NT2/D1 (cell line): Measurements from ENCODE around the gene ACIN1.

Experiments used
- DNase-seq: peaks from one replicate; pipeline ENCODE4 v3.0.0-alpha.2; 2011; ENCODE audit warnings: low read depth, low spot score
- H3K27me3 ChIP-seq: 2 replicates; pipeline ENCODE4 v1.6.0; 2011; ENCODE audit warnings: mild to moderate bottlenecking; ENCODE audit not compliant: insufficient read length, insufficient read depth
- H3K36me3 ChIP-seq: 2 replicates; pipeline ENCODE4 v1.6.1; 2011; ENCODE audit warnings: mild to moderate bottlenecking, low read length, mixed read lengths; ENCODE audit not compliant: insufficient read depth, insufficient read length
- H3K4me1 ChIP-seq: 2 replicates; pipeline ENCODE4 v1.5.1; 2011; ENCODE audit not compliant: insufficient read depth, insufficient read length
- H3K4me3 ChIP-seq: 2 replicates; pipeline ENCODE4 v1.5.1; 2011; ENCODE audit warnings: low read depth; ENCODE audit not compliant: insufficient read length
- H3K9ac ChIP-seq: 2 replicates; pipeline ENCODE4 v1.6.0; 2011; ENCODE audit warnings: low read depth; ENCODE audit not compliant: insufficient read length
- H3K9me3 ChIP-seq: 2 replicates; pipeline ENCODE4 v1.5.1; 2011; ENCODE audit warnings: mild to moderate bottlenecking, low read length; ENCODE audit not compliant: insufficient read depth
- SUZ12 ChIP-seq: IDR thresholded peaks from 2 replicates; pipeline ENCODE4 v1.6.1; 2011; ENCODE audit not compliant: insufficient read length, insufficient read depth; ENCODE audit errors: extremely low read depth
- YY1 ChIP-seq: IDR thresholded peaks from 2 replicates; pipeline ENCODE4 v1.6.1; 2011; ENCODE audit not compliant: insufficient read length, insufficient read depth
- ZNF274 ChIP-seq: IDR thresholded peaks from 2 replicates; pipeline ENCODE4 v1.6.1; 2011; ENCODE audit warnings: mild to moderate bottlenecking, low read depth, low read length

Gene ACIN1

DNA sequence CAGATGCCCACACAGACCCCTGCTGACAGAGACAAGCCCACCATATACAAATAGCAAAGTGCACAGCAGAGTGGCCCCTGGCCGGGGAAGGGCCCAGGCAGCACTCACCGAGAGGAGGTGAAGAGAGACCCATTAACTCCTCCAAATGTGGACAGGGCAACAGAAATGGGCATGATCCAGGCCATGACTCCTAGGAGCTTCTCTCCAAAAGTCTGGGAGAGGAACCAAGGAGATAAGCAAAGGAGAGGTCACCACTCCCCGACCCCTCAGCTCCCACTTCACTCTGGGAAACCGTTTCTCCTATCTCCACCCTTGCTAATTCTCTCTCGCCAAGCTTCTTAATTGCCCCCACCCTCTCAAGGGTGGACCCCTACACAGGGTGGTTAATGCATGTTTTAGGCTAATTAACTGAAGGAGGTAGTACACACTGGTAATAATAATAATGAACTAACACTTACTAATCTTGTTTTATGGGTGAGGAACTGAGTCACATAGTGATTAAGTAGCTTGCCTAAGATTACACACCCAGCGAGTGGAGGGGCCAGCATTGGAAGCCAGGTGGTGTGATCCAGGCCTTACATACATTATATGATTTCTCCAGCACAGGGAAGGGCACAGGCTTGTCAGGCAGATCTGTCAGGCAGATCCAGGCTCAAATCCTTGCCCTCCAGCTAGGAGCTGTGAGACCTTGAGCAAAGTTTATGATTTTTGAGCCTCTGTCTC is 43.0 kb upstream of the ACIN1 start:
- H3K36me3 ChIP-seq = peaks cover 4% of the 10 kb centered on the region
- H3K4me3 ChIP-seq = no peak overlapping the region
- no peak for DNase-seq
- H3K4me1 ChIP-seq = no peaks in the 10 kb centered on the region
- H3K9ac ChIP-seq = no peak overlapping the region
- H3K9me3 ChIP-seq = no peaks in the 10 kb centered on the region
- TF ChIP-seq ZNF274 (no peak), SUZ12 (no peak), YY1 (no peak)
- no peaks in the 10 kb centered on the region for H3K27me3 ChIP-seq

DNA sequence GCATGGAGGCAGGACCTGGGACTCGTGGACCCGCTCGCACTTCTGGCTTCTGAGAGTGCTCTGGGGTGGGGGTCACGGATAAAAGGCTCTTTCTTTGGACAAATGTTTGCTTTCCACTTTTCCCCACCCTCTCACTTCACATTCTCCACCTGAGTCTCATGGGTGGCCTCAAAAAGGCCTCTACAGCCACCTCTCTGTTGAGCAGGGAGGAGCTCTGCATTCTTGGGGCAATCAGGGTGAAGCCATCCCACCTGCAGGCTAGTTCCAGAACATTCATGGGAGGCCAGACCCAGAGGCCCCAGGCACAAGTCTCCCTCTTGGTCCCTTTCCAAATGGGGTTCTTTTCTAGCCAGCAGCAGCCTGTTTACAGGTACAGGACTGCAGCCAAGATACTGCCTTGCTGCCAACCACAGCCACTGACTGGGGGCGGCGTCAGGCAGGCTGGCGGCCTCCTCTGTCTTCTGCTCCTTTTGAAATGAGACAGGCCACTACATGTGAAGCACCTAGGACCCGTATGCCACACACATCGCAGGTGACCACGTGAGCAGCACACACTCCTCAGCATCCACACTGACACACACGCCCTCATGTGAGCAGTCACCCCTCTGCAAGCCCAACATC is 42.4 kb upstream of the ACIN1 start:
- Histone ChIP-seq H3K9ac (no peak overlapping the region), H3K9me3 (no peaks in the 10 kb centered on the region), H3K36me3 (peaks cover 4% of the 10 kb centered on the region), H3K4me3 (no peak overlapping the region), H3K4me1 (no peaks in the 10 kb centered on the region), H3K27me3 (no peaks in the 10 kb centered on the region)
- TF ChIP-seq SUZ12 (no peak), ZNF274 (no peak), YY1 (no peak)
- no peak for DNase-seq

DNA sequence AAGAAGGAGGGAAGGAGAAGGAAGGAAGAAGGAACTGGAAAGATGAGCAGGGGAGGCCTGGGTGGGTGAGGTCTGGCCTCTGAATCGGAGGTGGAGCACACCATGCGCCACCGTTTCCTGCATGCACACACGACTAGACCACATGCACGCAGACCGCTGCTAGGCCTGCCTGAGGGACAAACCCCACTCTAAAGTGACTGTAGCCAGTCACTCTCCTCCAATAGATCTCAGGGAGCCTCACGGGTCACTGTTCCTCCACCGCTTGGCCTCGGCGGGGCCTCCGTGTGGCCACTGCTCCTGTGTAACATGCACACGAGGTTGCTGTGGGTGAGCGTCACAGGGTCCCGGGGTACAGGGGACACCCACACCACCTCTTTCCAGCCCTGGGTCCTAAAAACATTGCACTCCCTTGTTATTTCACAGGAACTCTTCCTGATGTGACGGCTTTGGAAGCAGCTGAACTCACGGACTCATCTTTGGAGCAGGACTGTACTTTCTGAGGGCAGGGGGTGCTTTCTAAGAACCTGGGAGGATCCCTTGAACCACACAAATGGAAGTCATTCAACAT is 41.7 kb upstream of the ACIN1 start:
- no peaks in the 10 kb centered on the region for H3K27me3 ChIP-seq
- H3K36me3 ChIP-seq = peaks cover 4% of the 10 kb centered on the region
- TF ChIP-seq ZNF274 (no peak), SUZ12 (no peak), YY1 (no peak)
- no peak overlapping the region for H3K4me3 ChIP-seq
- no peaks in the 10 kb centered on the region for H3K4me1 ChIP-seq
- H3K9me3 ChIP-seq = no peaks in the 10 kb centered on the region
- H3K9ac ChIP-seq = no peak overlapping the region
- DNase-seq = no peak

GRCh38 chr14:23132970-23133369 is 38.0 kb upstream of the ACIN1 start:
- Histone ChIP-seq H3K9me3 (no peaks in the 10 kb centered on the region), H3K27me3 (no peaks in the 10 kb centered on the region), H3K4me1 (no peaks in the 10 kb centered on the region), H3K9ac (no peak overlapping the region), H3K36me3 (peaks cover 7% of the 10 kb centered on the region), H3K4me3 (no peak overlapping the region)
- no peak for DNase-seq
- TF ChIP-seq YY1 (no peak), SUZ12 (no peak), ZNF274 (no peak)

DNA sequence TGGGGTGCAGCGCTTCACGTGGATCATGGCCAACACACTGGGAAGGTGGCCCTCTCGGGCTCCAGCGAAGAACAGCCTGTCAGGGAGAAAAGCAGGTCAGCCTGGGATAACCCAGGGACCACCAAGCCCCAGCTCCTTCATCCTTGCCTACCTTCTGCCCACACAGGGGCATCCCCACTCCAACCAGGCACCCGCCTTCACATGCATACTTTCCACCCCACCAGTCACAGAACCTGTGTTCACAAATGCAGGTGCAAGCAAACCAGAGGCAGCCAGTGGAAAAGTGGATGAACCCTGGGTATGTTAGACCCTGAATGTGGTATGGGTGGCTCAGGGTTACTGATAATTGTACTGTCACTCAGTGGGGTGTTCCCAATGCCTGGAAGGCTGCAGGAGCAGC is 36.5 kb upstream of the ACIN1 start:
- DNase-seq = no peak
- peaks cover 2% of the 10 kb centered on the region for H3K4me1 ChIP-seq
- no peak overlapping the region for H3K9ac ChIP-seq
- no peak overlapping the region for H3K4me3 ChIP-seq
- no peaks in the 10 kb centered on the region for H3K27me3 ChIP-seq
- peaks cover 7% of the 10 kb centered on the region for H3K36me3 ChIP-seq
- no peaks in the 10 kb centered on the region for H3K9me3 ChIP-seq
- TF ChIP-seq ZNF274 = no peak
- TF ChIP-seq SUZ12 = no peak
- TF ChIP-seq YY1 = no peak

- no peak for DNase-seq
- Histone ChIP-seq H3K36me3 (peaks cover 7% of the 10 kb centered on the region), H3K9ac (no peak overlapping the region), H3K4me1 (peaks cover 2% of the 10 kb centered on the region), H3K9me3 (no peaks in the 10 kb centered on the region), H3K4me3 (no peak overlapping the region), H3K27me3 (no peaks in the 10 kb centered on the region)
- TF ChIP-seq ZNF274 = no peak
- no peak for TF ChIP-seq SUZ12
- no peak for TF ChIP-seq YY1
Measured at GRCh38 chr14:23130871-23131270, 35.9 kb upstream of the ACIN1 start.

DNA sequence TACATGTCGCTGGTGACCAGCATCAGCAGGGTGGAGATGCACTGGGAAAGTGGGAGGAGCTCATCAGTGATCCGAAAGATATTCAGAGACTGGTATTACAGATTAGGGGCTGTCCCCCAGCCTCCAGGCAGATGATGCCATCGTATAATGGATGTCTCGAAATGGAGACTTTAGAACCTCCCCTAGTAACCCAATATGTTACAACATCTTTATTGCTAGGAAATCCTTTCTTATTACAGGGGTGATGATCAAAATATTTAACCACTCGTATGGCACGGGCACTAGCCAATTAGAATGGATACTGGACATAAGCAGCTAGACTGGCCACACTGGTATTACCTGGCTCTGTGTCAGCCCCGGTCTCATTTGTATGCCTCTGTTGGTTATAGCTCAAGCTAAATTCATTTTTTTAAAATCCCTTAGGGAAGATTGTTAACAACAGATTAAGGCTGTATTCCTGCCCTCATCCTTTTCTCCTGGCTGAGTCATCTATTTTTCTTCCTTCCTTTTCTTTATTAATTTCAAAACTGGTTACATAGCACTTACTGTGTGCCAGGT is 34.9 kb upstream of the ACIN1 start:
- DNase-seq = no peak
- Histone ChIP-seq H3K4me1 (peaks cover 2% of the 10 kb centered on the region), H3K4me3 (no peak overlapping the region), H3K36me3 (peaks cover 7% of the 10 kb centered on the region), H3K27me3 (no peaks in the 10 kb centered on the region), H3K9me3 (no peaks in the 10 kb centered on the region), H3K9ac (no peak overlapping the region)
- TF ChIP-seq YY1 (no peak), SUZ12 (no peak)
